Naive thymus-derived CD4-positive, alpha-beta T cell (primary cell): ENCODE data around the gene STK32C. TPM values are rescaled to one million over a fixed set of nuclear protein-coding genes. Genes with fewer than 3 reads are reported as not detected.
A peak's percentile ranks its signal among the peaks of the same experiment; 100 is the strongest.

ENCODE experiments used
- ATAC-seq: fragments of 150-1000 bp; cut with Tn5 transposase; 2 replicates; pipeline ENCODE4 v1.10.0; 2021; ENCODE audit warnings: mild to moderate bottlenecking, moderate library complexity
- CTCF ChIA-PET: fragments of 350-600 bp; sonication (Branson Sonifier 250); formaldehyde crosslinking; loops from one replicate; lab custom pipeline; 2021; ENCODE audit warnings: antibody characterized with exemption; lab: Charles Lee
- POLR2A ChIA-PET: fragments of 350-600 bp; sonication (Branson Sonifier 250); formaldehyde crosslinking; loops from one replicate; lab custom pipeline; 2021; ENCODE audit warnings: antibody characterized with exemption, inconsistent platforms; lab: Charles Lee
- DNase-seq, 9 donors: peaks; one replicate each; pipeline versions ENCODE4 v3.0.0 to v3.0.0-alpha.2; 2020 to 2022; ENCODE audit warnings: mixed read lengths in 1 of 9
- H3K27ac ChIP-seq: one replicate; pipeline ENCODE4 v1.7.0; 2013; ENCODE audit warnings: mild to moderate bottlenecking, low read depth, low read length, moderate library complexity
- H3K27me3 ChIP-seq, 2 donors: one replicate each; pipeline ENCODE4 v1.7.0; 2013; ENCODE audit warnings: low read length in 2 of 2, mild to moderate bottlenecking in 2 of 2, moderate library complexity in 2 of 2; ENCODE audit not compliant: control insufficient read depth in 2 of 2, insufficient read depth in 2 of 2
- H3K36me3 ChIP-seq, 3 experiments: 1 replicate in 2 of 3; 2 replicates in 1 of 3; pipeline ENCODE4 v1.7.0; 2013; ENCODE audit warnings: low read length in 3 of 3, mild to moderate bottlenecking in 3 of 3, moderate library complexity in 1 of 3; ENCODE audit not compliant: insufficient read depth in 3 of 3, control insufficient read depth in 2 of 3
- H3K4me1 ChIP-seq, 2 donors: one replicate each; pipeline ENCODE4 v1.7.0; 2013; ENCODE audit warnings: low read length in 2 of 2, mild to moderate bottlenecking in 2 of 2, moderate library complexity in 1 of 2; ENCODE audit not compliant: control insufficient read depth in 2 of 2, insufficient read depth in 2 of 2
- H3K4me3 ChIP-seq: 2 replicates; pipeline ENCODE4 v1.7.0; 2013; ENCODE audit warnings: mild to moderate bottlenecking, low read length
- H3K9me3 ChIP-seq, 3 experiments: 1 replicate in 2 of 3; 2 replicates in 1 of 3; pipeline ENCODE4 v1.7.0; 2013; ENCODE audit warnings: low read length in 3 of 3; ENCODE audit not compliant: control insufficient read depth in 2 of 3
- H3K27ac Mint-ChIP-seq, 9 donors: one replicate each; pipeline ENCODE4 v1.8.0; 2020 to 2022; ENCODE audit warnings: mixed read lengths in 9 of 9, mild to moderate bottlenecking in 8 of 9, moderate library complexity in 5 of 9, inconsistent platforms in 2 of 9
- H3K27me3 Mint-ChIP-seq, 5 donors: one replicate each; pipeline ENCODE4 v1.8.0; 2021 to 2022; ENCODE audit warnings: mixed read lengths in 5 of 5, mild to moderate bottlenecking in 1 of 5
- H3K36me3 Mint-ChIP-seq, 5 donors: one replicate each; pipeline ENCODE4 v1.8.0; 2020 to 2022; ENCODE audit warnings: mixed read lengths in 5 of 5, mild to moderate bottlenecking in 3 of 5, inconsistent platforms in 1 of 5
- H3K4me1 Mint-ChIP-seq, 7 donors: one replicate each; pipeline ENCODE4 v1.8.0; 2020 to 2022; ENCODE audit warnings: mixed read lengths in 7 of 7, mild to moderate bottlenecking in 3 of 7, inconsistent platforms in 1 of 7
- H3K4me3 Mint-ChIP-seq, 10 donors: one replicate each; pipeline ENCODE4 v1.8.0; 2020 to 2022; ENCODE audit warnings: mild to moderate bottlenecking in 10 of 10, mixed read lengths in 10 of 10, moderate library complexity in 6 of 10, inconsistent platforms in 2 of 10
- H3K9me3 Mint-ChIP-seq, 11 donors: one replicate each; pipeline ENCODE4 v1.8.0; 2020 to 2022; ENCODE audit warnings: mixed read lengths in 11 of 11, mild to moderate bottlenecking in 4 of 11, inconsistent platforms in 1 of 11, moderate library complexity in 1 of 11
- intact Hi-C, 2 donors: fragments of 100-400 bp; cut with micrococcal nuclease; formaldehyde crosslinking; loops; one replicate each; pipeline ENCODE4 v1.15.1; 2023
- polyA plus RNA-seq, 2 donors: library from polyadenylated mRNA; unstranded; fragments of 300-500 nt; fragmentation: Illumina TruSeq; gene quantifications; one replicate each; pipeline ENCODE4 v1.2.3, GENCODE V29; 2021
- total RNA-seq, 6 experiments: library from RNA in 5 of 6; stranded (reverse) in 5 of 6; gene quantifications; 1 replicate in 5 of 6; 2 replicates in 1 of 6; pipeline ENCODE4 v1.2.3 and lab custom pipeline; 2021 to 2026

Gene STK32C
- total and polyA plus RNA-seq, 7 experiments from 2014 or later: 4.6 to 19.4 (median 11.8) TPM

GRCh38 chr10:132167976-132168375, 139.8 kb downstream of the STK32C start:
- H3K27ac ChIP-seq: no peak overlapping the region
- H3K27me3 ChIP-seq: no peaks in the 10 kb centered on the region
- no peaks in the 10 kb centered on the region for H3K36me3 ChIP-seq
- H3K4me3 Mint-ChIP-seq: no peak overlapping the region
- peaks cover 0 to 2% (median 0%) of the 10 kb centered on the region in 11 donors for H3K9me3 Mint-ChIP-seq
- H3K27me3 Mint-ChIP-seq: no peaks in the 10 kb centered on the region
- POLR2A ChIA-PET: no interaction called here
- intact Hi-C loops: no loop called here
- H3K4me1 ChIP-seq: peaks cover 0 to 7% of the 10 kb centered on the region in 2 donors
- H3K4me3 ChIP-seq: no peak overlapping the region
- CTCF ChIA-PET: no interaction called here
- H3K9me3 ChIP-seq: no peaks in the 10 kb centered on the region
- no peak overlapping the region for H3K27ac Mint-ChIP-seq
- ATAC-seq: no peak
- no peak for DNase-seq
- H3K36me3 Mint-ChIP-seq: no peaks in the 10 kb centered on the region
- H3K4me1 Mint-ChIP-seq: peaks cover 9 to 25% (median 19%) of the 10 kb centered on the region in 7 donors

- Mint-ChIP-seq H3K27ac (peak overlapping the region in 3 of 9 donors; percentile 1 to 61 (median 37)), H3K4me1 (peaks cover 10 to 29% (median 25%) of the 10 kb centered on the region in 7 donors), H3K27me3 (no peaks in the 10 kb centered on the region), H3K36me3 (no peaks in the 10 kb centered on the region), H3K4me3 (peak overlapping the region in 1 of 10 donors; percentile 0), H3K9me3 (peaks cover 0 to 2% (median 0%) of the 10 kb centered on the region in 11 donors)
- Histone ChIP-seq H3K9me3 (no peaks in the 10 kb centered on the region), H3K36me3 (no peaks in the 10 kb centered on the region), H3K27me3 (no peaks in the 10 kb centered on the region), H3K4me3 (no peak overlapping the region), H3K4me1 (peaks cover 7 to 15% of the 10 kb centered on the region in 2 donors), H3K27ac (no peak overlapping the region)
- ChIA-PET POLR2A (no interaction called here), CTCF (no interaction called here)
- no peak for DNase-seq
- intact Hi-C loops: no loop called here
- ATAC-seq: no peak
Measured at GRCh38 chr10:132167041-132167674, 140.6 kb downstream of the STK32C start.

GRCh38 chr10:132166216-132166950, 141.4 kb downstream of the STK32C start:
- DNase-seq: no peak
- Histone ChIP-seq H3K27ac (no peak overlapping the region), H3K9me3 (no peaks in the 10 kb centered on the region), H3K4me3 (no peak overlapping the region), H3K36me3 (no peaks in the 10 kb centered on the region), H3K4me1 (peaks cover 14 to 22% of the 10 kb centered on the region in 2 donors), H3K27me3 (no peaks in the 10 kb centered on the region)
- no peaks in the 10 kb centered on the region for H3K27me3 Mint-ChIP-seq
- H3K36me3 Mint-ChIP-seq: peaks cover 0 to 3% (median 0%) of the 10 kb centered on the region in 5 donors
- ChIA-PET CTCF (no interaction called here), POLR2A (no interaction called here)
- no peak for ATAC-seq
- H3K4me1 Mint-ChIP-seq: peaks cover 15 to 34% (median 31%) of the 10 kb centered on the region in 7 donors
- H3K4me3 Mint-ChIP-seq: peak overlapping the region in 1 of 10 donors; percentile 0
- peak overlapping the region in 5 of 9 donors; percentile 12 to 61 (median 39) for H3K27ac Mint-ChIP-seq
- peaks cover 0 to 4% (median 0%) of the 10 kb centered on the region in 11 donors for H3K9me3 Mint-ChIP-seq
- intact Hi-C loops: no loop called here

- no peak for DNase-seq
- Histone ChIP-seq H3K4me3 (no peak overlapping the region), H3K9me3 (no peaks in the 10 kb centered on the region), H3K27me3 (no peaks in the 10 kb centered on the region), H3K27ac (no peak overlapping the region), H3K36me3 (no peaks in the 10 kb centered on the region), H3K4me1 (peaks cover 14 to 22% of the 10 kb centered on the region in 2 donors)
- Mint-ChIP-seq H3K27me3 (no peaks in the 10 kb centered on the region), H3K27ac (no peak overlapping the region), H3K36me3 (peaks cover 0 to 3% (median 0%) of the 10 kb centered on the region in 5 donors), H3K9me3 (peaks cover 0 to 4% (median 0%) of the 10 kb centered on the region in 11 donors), H3K4me1 (peaks cover 15 to 40% (median 31%) of the 10 kb centered on the region in 7 donors), H3K4me3 (peak overlapping the region in 1 of 10 donors; percentile 12)
- ChIA-PET CTCF (no interaction called here), POLR2A (no interaction called here)
- intact Hi-C loops: no loop called here
- ATAC-seq: no peak
Measured at GRCh38 chr10:132165416-132165980, 142.3 kb downstream of the STK32C start.

- H3K27me3 ChIP-seq: no peaks in the 10 kb centered on the region
- H3K4me3 ChIP-seq: no peak overlapping the region
- Mint-ChIP-seq H3K27ac (peak overlapping the region in 8 of 9 donors; percentile 7 to 80 (median 43)), H3K36me3 (peaks cover 0 to 3% (median 0%) of the 10 kb centered on the region in 5 donors), H3K27me3 (no peaks in the 10 kb centered on the region), H3K4me3 (no peak overlapping the region), H3K4me1 (peaks cover 15 to 41% (median 33%) of the 10 kb centered on the region in 7 donors), H3K9me3 (peaks cover 0 to 4% (median 0%) of the 10 kb centered on the region in 11 donors)
- peaks cover 14 to 22% of the 10 kb centered on the region in 2 donors for H3K4me1 ChIP-seq
- H3K9me3 ChIP-seq: no peaks in the 10 kb centered on the region
- H3K27ac ChIP-seq: no peak overlapping the region
- ATAC-seq: no peak
- no peaks in the 10 kb centered on the region for H3K36me3 ChIP-seq
- no peak for DNase-seq
- CTCF ChIA-PET: no interaction called here
- POLR2A ChIA-PET: no interaction called here
- intact Hi-C loops: loop anchor here in 1 of 2 donors (5.0 kb wide), 1 partner anchor 372 kb away; the partner anchor contains the start of gene INPP5A
Measured at GRCh38 chr10:132164761-132165278, 142.9 kb downstream of the STK32C start.

GRCh38 chr10:132163826-132164515, 143.8 kb downstream of the STK32C start:
- ATAC-seq (no peak), DNase-seq (no peak)
- Mint-ChIP-seq H3K36me3 (peaks cover 0 to 3% (median 0%) of the 10 kb centered on the region in 5 donors), H3K27me3 (no peaks in the 10 kb centered on the region), H3K9me3 (peaks cover 0 to 10% (median 0%) of the 10 kb centered on the region in 11 donors), H3K4me3 (peak overlapping the region in 2 of 10 donors; percentile 30 to 64), H3K27ac (peak overlapping the region; percentile 28 to 86 (median 67)), H3K4me1 (peaks cover 15 to 50% (median 39%) of the 10 kb centered on the region in 7 donors)
- no peak overlapping the region for H3K27ac ChIP-seq
- H3K9me3 ChIP-seq: no peaks in the 10 kb centered on the region
- no peak overlapping the region for H3K4me3 ChIP-seq
- no peaks in the 10 kb centered on the region for H3K27me3 ChIP-seq
- POLR2A ChIA-PET: no interaction called here
- H3K4me1 ChIP-seq: peaks cover 21 to 30% of the 10 kb centered on the region in 2 donors
- intact Hi-C loops: loop anchor here in 1 of 2 donors (2.0 to 5.0 kb wide), 2 partner anchors 167 to 373 kb away; partner anchors contain the start of gene INPP5A
- H3K36me3 ChIP-seq: no peaks in the 10 kb centered on the region
- CTCF ChIA-PET: no interaction called here
